Measurements from ENCODE around the gene HNMT. TPM values are rescaled to one million over a fixed set of nuclear protein-coding genes. Genes with fewer than 3 reads are reported as not detected.
A peak's percentile ranks its signal among the peaks of the same experiment; 100 is the strongest.

Gene HNMT
- total and polyA plus RNA-seq, 5 donors from 2014 or later, result not detected

GRCh38 chr2:137947728-137948336, 16.4 kb upstream of the HNMT start:
- no peak for ATAC-seq (ENCODE audit: low read depth in 2 of 2)
- Histone ChIP-seq H3K9me3 (ENCODE audit: control insufficient read depth in 2 of 2, low read length in 2 of 2) (no peaks in the 10 kb centered on the region), H3K4me3 (ENCODE audit: low read depth, low read length) (no peak overlapping the region), H3K27me3 (ENCODE audit: control insufficient read depth, insufficient read depth, low read length) (no peaks in the 10 kb centered on the region), H3K4me1 (ENCODE audit: control insufficient read depth, insufficient read depth, low read length, poor library complexity, severe bottlenecking) (no peaks in the 10 kb centered on the region), H3K27ac (ENCODE audit: insufficient read depth, low read length, poor library complexity, severe bottlenecking) (no peak overlapping the region), H3K36me3 (ENCODE audit: control insufficient read depth, insufficient read depth, low read length) (no peaks in the 10 kb centered on the region)
- no peak overlapping the region for H3K4me3 Mint-ChIP-seq
- H3K9me3 Mint-ChIP-seq, result no peaks in the 10 kb centered on the region
- peak in 2 of 3 donors; percentile 4 to 24 for DNase-seq
- no peak overlapping the region for H3K27ac Mint-ChIP-seq
- H3K36me3 Mint-ChIP-seq, result no peaks in the 10 kb centered on the region
- H3K27me3 Mint-ChIP-seq, result no peaks in the 10 kb centered on the region
- H3K4me1 Mint-ChIP-seq, result peaks cover 0 to 3% (median 0%) of the 10 kb centered on the region in 4 donors

- peaks cover 0 to 3% (median 0%) of the 10 kb centered on the region in 4 donors for H3K4me1 Mint-ChIP-seq
- H3K4me3 Mint-ChIP-seq, result no peak overlapping the region
- no peak overlapping the region for H3K4me3 ChIP-seq (ENCODE audit: low read depth, low read length)
- no peak overlapping the region for H3K27ac ChIP-seq (ENCODE audit: insufficient read depth, low read length, poor library complexity, severe bottlenecking)
- H3K4me1 ChIP-seq (ENCODE audit: control insufficient read depth, insufficient read depth, low read length, poor library complexity, severe bottlenecking), result no peaks in the 10 kb centered on the region
- H3K27me3 ChIP-seq (ENCODE audit: control insufficient read depth, insufficient read depth, low read length), result no peaks in the 10 kb centered on the region
- no peak for DNase-seq
- H3K9me3 ChIP-seq (ENCODE audit: control insufficient read depth in 2 of 2, low read length in 2 of 2), result no peaks in the 10 kb centered on the region
- ATAC-seq (ENCODE audit: low read depth in 2 of 2), result no peak
- no peaks in the 10 kb centered on the region for H3K36me3 Mint-ChIP-seq
- H3K9me3 Mint-ChIP-seq, result no peaks in the 10 kb centered on the region
- no peaks in the 10 kb centered on the region for H3K36me3 ChIP-seq (ENCODE audit: control insufficient read depth, insufficient read depth, low read length)
- no peaks in the 10 kb centered on the region for H3K27me3 Mint-ChIP-seq
- no peak overlapping the region for H3K27ac Mint-ChIP-seq
Measured at GRCh38 chr2:137948894-137949293, 15.4 kb upstream of the HNMT start.

- peaks cover 0 to 3% (median 0%) of the 10 kb centered on the region in 4 donors for H3K4me1 Mint-ChIP-seq
- no peak overlapping the region for H3K4me3 ChIP-seq (ENCODE audit: low read depth, low read length)
- no peak overlapping the region for H3K27ac Mint-ChIP-seq
- no peak for ATAC-seq (ENCODE audit: low read depth in 2 of 2)
- no peaks in the 10 kb centered on the region for H3K36me3 Mint-ChIP-seq
- DNase-seq, result no peak
- H3K27ac ChIP-seq (ENCODE audit: insufficient read depth, low read length, poor library complexity, severe bottlenecking), result no peak overlapping the region
- no peaks in the 10 kb centered on the region for H3K9me3 ChIP-seq (ENCODE audit: control insufficient read depth in 2 of 2, low read length in 2 of 2)
- peaks cover 5% of the 10 kb centered on the region for H3K27me3 Mint-ChIP-seq
- H3K4me3 Mint-ChIP-seq, result no peak overlapping the region
- no peaks in the 10 kb centered on the region for H3K27me3 ChIP-seq (ENCODE audit: control insufficient read depth, insufficient read depth, low read length)
- H3K9me3 Mint-ChIP-seq, result no peaks in the 10 kb centered on the region
- H3K36me3 ChIP-seq (ENCODE audit: control insufficient read depth, insufficient read depth, low read length), result no peaks in the 10 kb centered on the region
- H3K4me1 ChIP-seq (ENCODE audit: control insufficient read depth, insufficient read depth, low read length, poor library complexity, severe bottlenecking), result no peaks in the 10 kb centered on the region
Measured at GRCh38 chr2:137950238-137950637, 14.0 kb upstream of the HNMT start.

GRCh38 chr2:137951586-137951985, 12.7 kb upstream of the HNMT start:
- no peaks in the 10 kb centered on the region for H3K4me1 ChIP-seq (ENCODE audit: control insufficient read depth, insufficient read depth, low read length, poor library complexity, severe bottlenecking)
- H3K27me3 Mint-ChIP-seq, result peaks cover 5% of the 10 kb centered on the region
- no peaks in the 10 kb centered on the region for H3K9me3 ChIP-seq (ENCODE audit: control insufficient read depth in 2 of 2, low read length in 2 of 2)
- DNase-seq (no peak), ATAC-seq (ENCODE audit: low read depth in 2 of 2) (no peak)
- H3K27ac Mint-ChIP-seq, result no peak overlapping the region
- H3K4me3 ChIP-seq (ENCODE audit: low read depth, low read length), result no peak overlapping the region
- H3K36me3 ChIP-seq (ENCODE audit: control insufficient read depth, insufficient read depth, low read length), result no peaks in the 10 kb centered on the region
- H3K9me3 Mint-ChIP-seq, result no peaks in the 10 kb centered on the region
- H3K27ac ChIP-seq (ENCODE audit: insufficient read depth, low read length, poor library complexity, severe bottlenecking), result no peak overlapping the region
- no peak overlapping the region for H3K4me3 Mint-ChIP-seq
- H3K36me3 Mint-ChIP-seq, result no peaks in the 10 kb centered on the region
- peaks cover 0 to 3% (median 0%) of the 10 kb centered on the region in 4 donors for H3K4me1 Mint-ChIP-seq
- no peaks in the 10 kb centered on the region for H3K27me3 ChIP-seq (ENCODE audit: control insufficient read depth, insufficient read depth, low read length)

GRCh38 chr2:137952586-137953129, 11.6 kb upstream of the HNMT start:
- DNase-seq (no peak), ATAC-seq (ENCODE audit: low read depth in 2 of 2) (no peak)
- Histone ChIP-seq H3K27me3 (ENCODE audit: control insufficient read depth, insufficient read depth, low read length) (no peaks in the 10 kb centered on the region), H3K36me3 (ENCODE audit: control insufficient read depth, insufficient read depth, low read length) (no peaks in the 10 kb centered on the region), H3K27ac (ENCODE audit: insufficient read depth, low read length, poor library complexity, severe bottlenecking) (no peak overlapping the region), H3K9me3 (ENCODE audit: control insufficient read depth in 2 of 2, low read length in 2 of 2) (no peaks in the 10 kb centered on the region), H3K4me1 (ENCODE audit: control insufficient read depth, insufficient read depth, low read length, poor library complexity, severe bottlenecking) (no peaks in the 10 kb centered on the region), H3K4me3 (ENCODE audit: low read depth, low read length) (peak overlapping the region; percentile 39)
- Mint-ChIP-seq H3K9me3 (no peaks in the 10 kb centered on the region), H3K27ac (peak overlapping the region in 1 of 3 donors; percentile 64), H3K4me3 (peak overlapping the region; percentile 2 to 62 (median 33)), H3K36me3 (no peaks in the 10 kb centered on the region), H3K27me3 (peaks cover 5% of the 10 kb centered on the region), H3K4me1 (peaks cover 0 to 3% (median 0%) of the 10 kb centered on the region in 4 donors)

- H3K27me3 ChIP-seq (ENCODE audit: control insufficient read depth, insufficient read depth, low read length), result no peaks in the 10 kb centered on the region
- Mint-ChIP-seq H3K9me3 (peaks cover 0 to 2% (median 0%) of the 10 kb centered on the region in 7 donors), H3K27me3 (peaks cover 5% of the 10 kb centered on the region), H3K36me3 (no peaks in the 10 kb centered on the region), H3K27ac (no peak overlapping the region), H3K4me1 (peaks cover 0 to 3% (median 0%) of the 10 kb centered on the region in 4 donors), H3K4me3 (no peak overlapping the region)
- DNase-seq (no peak), ATAC-seq (ENCODE audit: low read depth in 2 of 2) (no peak)
- no peaks in the 10 kb centered on the region for H3K4me1 ChIP-seq (ENCODE audit: control insufficient read depth, insufficient read depth, low read length, poor library complexity, severe bottlenecking)
- H3K4me3 ChIP-seq (ENCODE audit: low read depth, low read length), result no peak overlapping the region
- no peaks in the 10 kb centered on the region for H3K36me3 ChIP-seq (ENCODE audit: control insufficient read depth, insufficient read depth, low read length)
- H3K27ac ChIP-seq (ENCODE audit: insufficient read depth, low read length, poor library complexity, severe bottlenecking), result no peak overlapping the region
- H3K9me3 ChIP-seq (ENCODE audit: control insufficient read depth in 2 of 2, low read length in 2 of 2), result no peaks in the 10 kb centered on the region
Measured at GRCh38 chr2:137955536-137955935, 8.7 kb upstream of the HNMT start.

- peaks cover 5% of the 10 kb centered on the region for H3K27me3 Mint-ChIP-seq
- H3K27ac Mint-ChIP-seq, result no peak overlapping the region
- Histone ChIP-seq H3K4me1 (ENCODE audit: control insufficient read depth, insufficient read depth, low read length, poor library complexity, severe bottlenecking) (no peaks in the 10 kb centered on the region), H3K4me3 (ENCODE audit: low read depth, low read length) (no peak overlapping the region), H3K9me3 (ENCODE audit: control insufficient read depth in 2 of 2, low read length in 2 of 2) (no peaks in the 10 kb centered on the region), H3K36me3 (ENCODE audit: control insufficient read depth, insufficient read depth, low read length) (no peaks in the 10 kb centered on the region), H3K27ac (ENCODE audit: insufficient read depth, low read length, poor library complexity, severe bottlenecking) (no peak overlapping the region), H3K27me3 (ENCODE audit: control insufficient read depth, insufficient read depth, low read length) (no peaks in the 10 kb centered on the region)
- no peak for ATAC-seq (ENCODE audit: low read depth in 2 of 2)
- DNase-seq, result no peak
- peaks cover 0 to under 1% (median 0%) of the 10 kb centered on the region in 4 donors for H3K4me1 Mint-ChIP-seq
- H3K4me3 Mint-ChIP-seq, result no peak overlapping the region
- no peaks in the 10 kb centered on the region for H3K36me3 Mint-ChIP-seq
- H3K9me3 Mint-ChIP-seq, result peaks cover 0 to 4% (median 0%) of the 10 kb centered on the region in 7 donors
Measured at GRCh38 chr2:137957033-137957432, 7.2 kb upstream of the HNMT start.

- no peak overlapping the region for H3K4me3 Mint-ChIP-seq
- DNase-seq (no peak), ATAC-seq (ENCODE audit: low read depth in 2 of 2) (no peak)
- H3K36me3 Mint-ChIP-seq, result no peaks in the 10 kb centered on the region
- no peak overlapping the region for H3K27ac ChIP-seq (ENCODE audit: insufficient read depth, low read length, poor library complexity, severe bottlenecking)
- H3K4me1 ChIP-seq (ENCODE audit: control insufficient read depth, insufficient read depth, low read length, poor library complexity, severe bottlenecking), result no peaks in the 10 kb centered on the region
- H3K36me3 ChIP-seq (ENCODE audit: control insufficient read depth, insufficient read depth, low read length), result no peaks in the 10 kb centered on the region
- peaks cover 0 to 4% (median 1%) of the 10 kb centered on the region in 7 donors for H3K9me3 Mint-ChIP-seq
- H3K27me3 Mint-ChIP-seq, result peaks cover 5% of the 10 kb centered on the region
- H3K4me3 ChIP-seq (ENCODE audit: low read depth, low read length), result no peak overlapping the region
- no peaks in the 10 kb centered on the region for H3K27me3 ChIP-seq (ENCODE audit: control insufficient read depth, insufficient read depth, low read length)
- no peak overlapping the region for H3K27ac Mint-ChIP-seq
- no peaks in the 10 kb centered on the region for H3K9me3 ChIP-seq (ENCODE audit: control insufficient read depth in 2 of 2, low read length in 2 of 2)
- H3K4me1 Mint-ChIP-seq, result no peaks in the 10 kb centered on the region
Measured at GRCh38 chr2:137959166-137959565, 5.1 kb upstream of the HNMT start.
